HG03432 (cell line): ENCODE data around the gene BRDT.

Experiments used
- ATAC-seq: cut with Tn5 transposase; IDR thresholded peaks from one replicate; pipeline ENCODE4 v1.9.1; 2021; ENCODE audit warnings: mild to moderate bottlenecking, moderate library complexity; ENCODE audit not compliant: unreplicated experiment

Gene BRDT

GRCh38 chr1:91949356-91949699 lies at the start of gene BRDT:
Gene BRDT (plus strand): TSS chr1:91949401. CDS start chr1:91962755, 13,354 bp downstream.
- ATAC-seq, result no peak

- no peak for ATAC-seq
Measured at GRCh38 chr1:91900562-91900961, 48.6 kb upstream of the BRDT start.

- no peak for ATAC-seq
Measured at GRCh38 chr1:91901231-91901630, 48.0 kb upstream of the BRDT start.

- no peak for ATAC-seq
Measured at GRCh38 chr1:91912266-91912665, 36.9 kb upstream of the BRDT start.

GRCh38 chr1:91913018-91913417 lies 36.2 kb upstream of the BRDT start:
- ATAC-seq, result no peak

- ATAC-seq, result no peak
Measured at GRCh38 chr1:91916046-91916445, 33.2 kb upstream of the BRDT start.

GRCh38 chr1:91916811-91917460 lies 32.3 kb upstream of the BRDT start:
- ATAC-seq, result no peak

- no peak for ATAC-seq
Measured at GRCh38 chr1:91919962-91920361, 29.2 kb upstream of the BRDT start.

- ATAC-seq, result no peak
Measured at GRCh38 chr1:91924146-91924545, 25.1 kb upstream of the BRDT start.

- no peak for ATAC-seq
Measured at GRCh38 chr1:91925644-91926435, 23.4 kb upstream of the BRDT start.

- ATAC-seq, result no peak
Measured at GRCh38 chr1:91928026-91928425, 21.2 kb upstream of the BRDT start.

GRCh38 chr1:91929250-91929649 lies 20.0 kb upstream of the BRDT start:
- ATAC-seq, result no peak

GRCh38 chr1:91937613-91938012 lies 11.6 kb upstream of the BRDT start:
- ATAC-seq, result no peak

GRCh38 chr1:91940496-91940895 lies 8.7 kb upstream of the BRDT start:
- no peak for ATAC-seq

- no peak for ATAC-seq
Measured at GRCh38 chr1:91944087-91944486, 5.1 kb upstream of the BRDT start.

- peak; percentile 72 for ATAC-seq
Measured at GRCh38 chr1:91948097-91948496, 1.1 kb upstream of the BRDT start.

- peak; percentile 30 for ATAC-seq
Measured at GRCh38 chr1:91948501-91949355, 473 bp upstream of the BRDT start.

GRCh38 chr1:91952187-91952586 lies 3.0 kb downstream of the BRDT start:
- ATAC-seq, result no peak

- ATAC-seq, result no peak
Measured at GRCh38 chr1:91958926-91959325, 9.7 kb downstream of the BRDT start.

- no peak for ATAC-seq
Measured at GRCh38 chr1:91968334-91968733, 19.1 kb downstream of the BRDT start.

GRCh38 chr1:91979383-91979782 lies 30.2 kb downstream of the BRDT start:
- ATAC-seq, result no peak

- ATAC-seq, result no peak
Measured at GRCh38 chr1:91980663-91981062, 31.5 kb downstream of the BRDT start.
